PFSK-1 (cell line): ENCODE measurements around the gene POLR2H.

ENCODE experiments used
- FOXP2 ChIP-seq: optimal IDR thresholded peaks from 2 replicates; pipeline ENCODE3; 2011; ENCODE audit warnings: borderline replicate concordance, control low read depth, inconsistent platforms; ENCODE audit not compliant: insufficient read depth; ENCODE audit errors: extremely low read length, extremely low read depth
- POLR2AphosphoS5 ChIP-seq: IDR thresholded peaks from 2 replicates; pipeline ENCODE4 v1.6.1; 2012; ENCODE audit warnings: low read depth, mild to moderate bottlenecking, control low read depth, low read length, moderate library complexity
- SIN3A ChIP-seq: IDR thresholded peaks from 2 replicates; pipeline ENCODE4 v1.6.1; 2012; ENCODE audit warnings: mild to moderate bottlenecking, low read length, moderate library complexity, borderline replicate concordance; ENCODE audit not compliant: insufficient read depth
- TAF1 ChIP-seq: IDR thresholded peaks from 2 replicates; pipeline ENCODE4 v1.6.1; 2012; ENCODE audit warnings: low read length, control low read depth, borderline replicate concordance; ENCODE audit not compliant: insufficient read depth
- TF ChIP-seq, protein P1 (sequence below), 2 experiments: IDR thresholded peaks; 2 replicates each; pipeline versions ENCODE4 v1.6.1 to v1.8.0; 2011 to 2012; ENCODE audit warnings: low read depth in 2 of 2, low read length in 2 of 2, control low read depth in 1 of 2, inconsistent platforms in 1 of 2, mild to moderate bottlenecking in 1 of 2, moderate library complexity in 1 of 2; ENCODE audit not compliant: insufficient read depth in 1 of 2

The POLR2H gene

GRCh38 chr3:184359610-184360009 is 1.9 kb upstream of the POLR2H start:
- TF ChIP-seq, protein P1, sequence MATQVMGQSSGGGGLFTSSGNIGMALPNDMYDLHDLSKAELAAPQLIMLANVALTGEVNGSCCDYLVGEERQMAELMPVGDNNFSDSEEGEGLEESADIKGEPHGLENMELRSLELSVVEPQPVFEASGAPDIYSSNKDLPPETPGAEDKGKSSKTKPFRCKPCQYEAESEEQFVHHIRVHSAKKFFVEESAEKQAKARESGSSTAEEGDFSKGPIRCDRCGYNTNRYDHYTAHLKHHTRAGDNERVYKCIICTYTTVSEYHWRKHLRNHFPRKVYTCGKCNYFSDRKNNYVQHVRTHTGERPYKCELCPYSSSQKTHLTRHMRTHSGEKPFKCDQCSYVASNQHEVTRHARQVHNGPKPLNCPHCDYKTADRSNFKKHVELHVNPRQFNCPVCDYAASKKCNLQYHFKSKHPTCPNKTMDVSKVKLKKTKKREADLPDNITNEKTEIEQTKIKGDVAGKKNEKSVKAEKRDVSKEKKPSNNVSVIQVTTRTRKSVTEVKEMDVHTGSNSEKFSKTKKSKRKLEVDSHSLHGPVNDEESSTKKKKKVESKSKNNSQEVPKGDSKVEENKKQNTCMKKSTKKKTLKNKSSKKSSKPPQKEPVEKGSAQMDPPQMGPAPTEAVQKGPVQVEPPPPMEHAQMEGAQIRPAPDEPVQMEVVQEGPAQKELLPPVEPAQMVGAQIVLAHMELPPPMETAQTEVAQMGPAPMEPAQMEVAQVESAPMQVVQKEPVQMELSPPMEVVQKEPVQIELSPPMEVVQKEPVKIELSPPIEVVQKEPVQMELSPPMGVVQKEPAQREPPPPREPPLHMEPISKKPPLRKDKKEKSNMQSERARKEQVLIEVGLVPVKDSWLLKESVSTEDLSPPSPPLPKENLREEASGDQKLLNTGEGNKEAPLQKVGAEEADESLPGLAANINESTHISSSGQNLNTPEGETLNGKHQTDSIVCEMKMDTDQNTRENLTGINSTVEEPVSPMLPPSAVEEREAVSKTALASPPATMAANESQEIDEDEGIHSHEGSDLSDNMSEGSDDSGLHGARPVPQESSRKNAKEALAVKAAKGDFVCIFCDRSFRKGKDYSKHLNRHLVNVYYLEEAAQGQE (IDR thresholded peaks at IDR 0.05; ENCODE audit: insufficient read depth in 1 of 2, low read depth in 2 of 2, low read length in 2 of 2): no peak
- TF ChIP-seq FOXP2: no peak
- TF ChIP-seq TAF1: no peak
- no peak for TF ChIP-seq POLR2AphosphoS5
- TF ChIP-seq SIN3A: no peak

GRCh38 chr3:184360070-184360928 is 1.2 kb upstream of the POLR2H start:
- TF ChIP-seq, protein P1 (IDR thresholded peaks at IDR 0.05; ENCODE audit: insufficient read depth in 1 of 2, low read depth in 2 of 2, low read length in 2 of 2): no peak
- TF ChIP-seq TAF1: no peak
- TF ChIP-seq SIN3A: no peak
- TF ChIP-seq FOXP2: no peak
- TF ChIP-seq POLR2AphosphoS5: no peak

DNA sequence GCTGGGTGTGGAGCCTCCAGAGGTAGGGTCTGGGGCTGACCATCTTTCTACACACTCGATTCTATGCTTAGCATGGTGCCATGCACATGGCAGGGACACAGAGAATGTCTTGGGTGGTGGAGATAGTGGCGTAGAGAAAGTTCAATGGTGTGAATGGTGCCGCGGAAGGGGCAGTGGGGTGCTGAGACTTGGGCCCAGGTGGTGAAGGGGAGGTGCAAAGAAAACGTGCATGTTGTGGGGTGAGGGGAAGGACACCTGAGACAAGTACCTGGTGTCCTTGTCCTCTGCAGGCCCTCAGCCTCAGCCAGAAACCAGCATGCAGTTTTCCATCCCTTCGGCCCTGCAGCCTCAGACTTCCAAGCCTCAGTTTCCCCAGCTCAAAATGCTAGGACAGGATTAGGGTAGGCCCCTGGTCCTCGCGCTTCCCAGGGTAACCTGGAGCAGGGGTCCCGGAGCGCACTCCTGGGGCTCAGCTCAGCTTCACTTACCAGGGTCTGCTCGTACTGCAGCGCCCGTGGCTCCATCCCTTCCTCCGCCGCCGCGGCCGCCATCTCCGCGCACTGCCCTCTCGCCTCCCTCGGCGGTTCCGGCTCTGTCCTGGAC is 480 bp upstream of the POLR2H start:
- TF ChIP-seq POLR2AphosphoS5 (no peak; the same call in 1 of the 2 replicates), SIN3A (no peak), FOXP2 (no peak), TAF1 (no peak)
- TF ChIP-seq, protein P1 (IDR thresholded peaks at IDR 0.05; ENCODE audit: insufficient read depth in 1 of 2, low read depth in 2 of 2, low read length in 2 of 2): no peak

GRCh38 chr3:184361932-184362667 is 590 bp downstream of the POLR2H start:
- no peak for TF ChIP-seq POLR2AphosphoS5
- TF ChIP-seq, protein P1 (IDR thresholded peaks at IDR 0.05; ENCODE audit: insufficient read depth in 1 of 2, low read depth in 2 of 2, low read length in 2 of 2): no peak
- no peak for TF ChIP-seq SIN3A
